ENCODE results near the gene PRKACB.

PRKACB gene

GRCh38 chr1:84166797-84167196 is 22.7 kb downstream of the PRKACB start:
- Histone ChIP-seq H3K27ac (no peak overlapping the region), H3K9ac (no peak overlapping the region), H3K36me3 (ENCODE audit: control insufficient read depth, insufficient read depth, low read length) (no peaks in the 10 kb centered on the region), H3K79me2 (no peaks in the 10 kb centered on the region), H2AFZ (no peak overlapping the region), H3K4me1 (no peaks in the 10 kb centered on the region), H3K9me3 (ENCODE audit: control insufficient read depth, low read length) (no peaks in the 10 kb centered on the region), H3K4me2 (ENCODE audit: low read length) (no peak overlapping the region), H3K27me3 (ENCODE audit: control insufficient read depth, insufficient read depth, low read length) (no peaks in the 10 kb centered on the region), H3K4me3 (ENCODE audit: low read depth, low read length) (no peak overlapping the region)
- no peak for TF ChIP-seq CTCF (IDR thresholded peaks at IDR 0.05)

- no peaks in the 10 kb centered on the region for H3K4me1 ChIP-seq
- H2AFZ ChIP-seq, result no peak overlapping the region
- H3K9me3 ChIP-seq (ENCODE audit: control insufficient read depth, low read length), result no peaks in the 10 kb centered on the region
- TF ChIP-seq CTCF (IDR thresholded peaks at IDR 0.05), result no peak
- no peaks in the 10 kb centered on the region for H3K36me3 ChIP-seq (ENCODE audit: control insufficient read depth, insufficient read depth, low read length)
- H3K9ac ChIP-seq, result no peak overlapping the region
- no peaks in the 10 kb centered on the region for H3K27me3 ChIP-seq (ENCODE audit: control insufficient read depth, insufficient read depth, low read length)
- no peaks in the 10 kb centered on the region for H3K79me2 ChIP-seq
- H3K4me2 ChIP-seq (ENCODE audit: low read length), result no peak overlapping the region
- H3K4me3 ChIP-seq (ENCODE audit: low read depth, low read length), result no peak overlapping the region
- no peak overlapping the region for H3K27ac ChIP-seq
These were observed 24.7 kb downstream of the PRKACB start for GRCh38 chr1:84168783-84169182.

GRCh38 chr1:84170171-84170570 is 26.1 kb downstream of the PRKACB start:
- no peaks in the 10 kb centered on the region for H3K4me1 ChIP-seq
- TF ChIP-seq CTCF (IDR thresholded peaks at IDR 0.05), result no peak

GRCh38 chr1:84171481-84171880 is 27.4 kb downstream of the PRKACB start:
- Histone ChIP-seq H3K36me3 (ENCODE audit: control insufficient read depth, insufficient read depth, low read length) (no peaks in the 10 kb centered on the region), H3K9ac (no peak overlapping the region), H3K4me3 (ENCODE audit: low read depth, low read length) (no peak overlapping the region), H3K4me1 (no peaks in the 10 kb centered on the region), H3K79me2 (no peaks in the 10 kb centered on the region), H2AFZ (no peak overlapping the region), H3K27ac (no peak overlapping the region), H3K9me3 (ENCODE audit: control insufficient read depth, low read length) (no peaks in the 10 kb centered on the region), H3K4me2 (ENCODE audit: low read length) (no peak overlapping the region), H3K27me3 (ENCODE audit: control insufficient read depth, insufficient read depth, low read length) (no peaks in the 10 kb centered on the region)
- TF ChIP-seq CTCF (IDR thresholded peaks at IDR 0.05), result no peak

More at GRCh38 chr1:84170171-84170570, 26.1 kb downstream of the PRKACB start:
- H3K27ac ChIP-seq, result no peak overlapping the region
- H3K4me3 ChIP-seq (ENCODE audit: low read depth, low read length), result no peak overlapping the region
- no peak overlapping the region for H3K9ac ChIP-seq
- no peaks in the 10 kb centered on the region for H3K79me2 ChIP-seq
- H3K27me3 ChIP-seq (ENCODE audit: control insufficient read depth, insufficient read depth, low read length), result no peaks in the 10 kb centered on the region
- no peak overlapping the region for H3K4me2 ChIP-seq (ENCODE audit: low read length)
- H3K36me3 ChIP-seq (ENCODE audit: control insufficient read depth, insufficient read depth, low read length), result no peaks in the 10 kb centered on the region
- H2AFZ ChIP-seq, result no peak overlapping the region
- H3K9me3 ChIP-seq (ENCODE audit: control insufficient read depth, low read length), result no peaks in the 10 kb centered on the region

- H3K4me3 ChIP-seq (ENCODE audit: low read depth, low read length), result no peak overlapping the region
- no peaks in the 10 kb centered on the region for H3K9me3 ChIP-seq (ENCODE audit: control insufficient read depth, low read length)
- TF ChIP-seq CTCF (IDR thresholded peaks at IDR 0.05), result no peak
- H3K79me2 ChIP-seq, result no peaks in the 10 kb centered on the region
- no peak overlapping the region for H3K27ac ChIP-seq
- no peak overlapping the region for H3K4me2 ChIP-seq (ENCODE audit: low read length)
- H3K27me3 ChIP-seq (ENCODE audit: control insufficient read depth, insufficient read depth, low read length), result no peaks in the 10 kb centered on the region
- H3K36me3 ChIP-seq (ENCODE audit: control insufficient read depth, insufficient read depth, low read length), result no peaks in the 10 kb centered on the region
- H3K9ac ChIP-seq, result no peak overlapping the region
- no peaks in the 10 kb centered on the region for H3K4me1 ChIP-seq
- no peak overlapping the region for H2AFZ ChIP-seq
These were observed 30.0 kb downstream of the PRKACB start for GRCh38 chr1:84174051-84174556.

Data from parathyroid adenoma (tissue), 2 donors.